Chondrocyte (in vitro differentiated cells): Measurements from ENCODE around the gene BRWD1. TPM values are rescaled to one million over a fixed set of nuclear protein-coding genes. Genes with fewer than 3 reads are reported as not detected.

ENCODE experiments used
- DNase-seq: peaks from one replicate; pipeline ENCODE4 v3.0.0; 2021; ENCODE audit warnings: mixed read lengths, low spot score
- H3K27ac Mint-ChIP-seq: one replicate; pipeline ENCODE4 v1.8.0; 2021; ENCODE audit warnings: mild to moderate bottlenecking, moderate library complexity, mixed read lengths; ENCODE audit not compliant: unreplicated experiment
- H3K27me3 Mint-ChIP-seq: 2 replicates; pipeline ENCODE4 v1.8.0; 2021; ENCODE audit warnings: low read depth, mixed read lengths
- H3K36me3 Mint-ChIP-seq: 2 replicates; pipeline ENCODE4 v1.8.0; 2021; ENCODE audit warnings: low read depth, mixed read lengths
- H3K4me1 Mint-ChIP-seq: 2 replicates; pipeline ENCODE4 v1.8.0; 2021; ENCODE audit warnings: low read depth, mild to moderate bottlenecking, mixed read lengths
- H3K4me3 Mint-ChIP-seq: one replicate; pipeline ENCODE4 v1.8.0; 2021; ENCODE audit warnings: mild to moderate bottlenecking, moderate library complexity, mixed read lengths; ENCODE audit not compliant: unreplicated experiment
- H3K9me3 Mint-ChIP-seq: 2 replicates; pipeline ENCODE4 v1.8.0; 2021; ENCODE audit warnings: low read depth, mixed read lengths
- CTCF ChIP-seq: fragments of 200-600 bp; sonication (generic); IDR thresholded peaks from 2 replicates; pipeline ENCODE4 v1.5.0; 2021; ENCODE audit warnings: antibody characterized with exemption, mild to moderate bottlenecking, moderate library complexity
- total RNA-seq: library from RNA; stranded (reverse); gene quantifications from 3 replicates; pipeline ENCODE4 v1.2.1, GENCODE V29; 2021

BRWD1 gene
- total RNA-seq, 1 donor from 2014 or later = 26.5 TPM

- Mint-ChIP-seq H3K27ac (peak overlapping the region; percentile 73), H3K9me3 (no peaks in the 10 kb centered on the region), H3K27me3 (no peaks in the 10 kb centered on the region), H3K4me1 (peaks cover 19% of the 10 kb centered on the region), H3K4me3 (no peak overlapping the region), H3K36me3 (peaks cover 36% of the 10 kb centered on the region)
- TF ChIP-seq CTCF = no peak
- no peak for DNase-seq
These were observed 137.8 kb downstream of the BRWD1 start for GRCh38 chr21:39175665-39176064.

- Mint-ChIP-seq H3K27me3 (no peaks in the 10 kb centered on the region), H3K36me3 (peaks cover 36% of the 10 kb centered on the region), H3K9me3 (no peaks in the 10 kb centered on the region), H3K4me1 (peaks cover 14% of the 10 kb centered on the region), H3K27ac (no peak overlapping the region), H3K4me3 (no peak overlapping the region)
- peak; percentile 86 for TF ChIP-seq CTCF
- DNase-seq = no peak
These were observed 138.3 kb downstream of the BRWD1 start for GRCh38 chr21:39175154-39175553.

GRCh38 chr21:39173716-39174680 lies 139.4 kb downstream of the BRWD1 start:
- no peak for DNase-seq
- H3K4me1 Mint-ChIP-seq = peaks cover 14% of the 10 kb centered on the region
- no peaks in the 10 kb centered on the region for H3K9me3 Mint-ChIP-seq
- H3K27ac Mint-ChIP-seq = no peak overlapping the region
- H3K4me3 Mint-ChIP-seq = no peak overlapping the region
- no peak for TF ChIP-seq CTCF
- peaks cover 35% of the 10 kb centered on the region for H3K36me3 Mint-ChIP-seq
- H3K27me3 Mint-ChIP-seq = no peaks in the 10 kb centered on the region

GRCh38 chr21:39169906-39170305 lies 143.5 kb downstream of the BRWD1 start:
- H3K27ac Mint-ChIP-seq = no peak overlapping the region
- H3K9me3 Mint-ChIP-seq = peaks cover 22% of the 10 kb centered on the region
- no peak for TF ChIP-seq CTCF
- no peak overlapping the region for H3K4me3 Mint-ChIP-seq
- peaks cover 30% of the 10 kb centered on the region for H3K36me3 Mint-ChIP-seq
- no peaks in the 10 kb centered on the region for H3K27me3 Mint-ChIP-seq
- H3K4me1 Mint-ChIP-seq = no peaks in the 10 kb centered on the region
- no peak for DNase-seq

- H3K27ac Mint-ChIP-seq = no peak overlapping the region
- H3K4me1 Mint-ChIP-seq = no peaks in the 10 kb centered on the region
- no peaks in the 10 kb centered on the region for H3K27me3 Mint-ChIP-seq
- DNase-seq = no peak
- H3K4me3 Mint-ChIP-seq = no peak overlapping the region
- TF ChIP-seq CTCF = no peak
- H3K36me3 Mint-ChIP-seq = peaks cover 30% of the 10 kb centered on the region
- peaks cover 30% of the 10 kb centered on the region for H3K9me3 Mint-ChIP-seq
These were observed 144.6 kb downstream of the BRWD1 start for GRCh38 chr21:39168800-39169199.
